ENCODE data around the gene SMARCA4.

Gene SMARCA4

GRCh38 chr19:10971107-10971726 is 10.4 kb downstream of the SMARCA4 start:
- no peak for TF ChIP-seq CTCF (IDR thresholded peaks at IDR 0.05; ENCODE audit: insufficient read depth, low read length, poor library complexity, severe bottlenecking)
- Histone ChIP-seq H3K4me3 (replicated peaks; ENCODE audit: low read depth, low read length) (no peak overlapping the region), H3K27me3 (replicated peaks; ENCODE audit: control insufficient read depth, insufficient read depth, low read length) (no peaks in the 10 kb centered on the region), H3K36me3 (ENCODE audit: control insufficient read depth, insufficient read depth, low read length) (no peaks in the 10 kb centered on the region; the same call in none of the 2 replicates)
- no peak for DNase-seq (ENCODE audit: extremely low read depth, insufficient read length)

DNA sequence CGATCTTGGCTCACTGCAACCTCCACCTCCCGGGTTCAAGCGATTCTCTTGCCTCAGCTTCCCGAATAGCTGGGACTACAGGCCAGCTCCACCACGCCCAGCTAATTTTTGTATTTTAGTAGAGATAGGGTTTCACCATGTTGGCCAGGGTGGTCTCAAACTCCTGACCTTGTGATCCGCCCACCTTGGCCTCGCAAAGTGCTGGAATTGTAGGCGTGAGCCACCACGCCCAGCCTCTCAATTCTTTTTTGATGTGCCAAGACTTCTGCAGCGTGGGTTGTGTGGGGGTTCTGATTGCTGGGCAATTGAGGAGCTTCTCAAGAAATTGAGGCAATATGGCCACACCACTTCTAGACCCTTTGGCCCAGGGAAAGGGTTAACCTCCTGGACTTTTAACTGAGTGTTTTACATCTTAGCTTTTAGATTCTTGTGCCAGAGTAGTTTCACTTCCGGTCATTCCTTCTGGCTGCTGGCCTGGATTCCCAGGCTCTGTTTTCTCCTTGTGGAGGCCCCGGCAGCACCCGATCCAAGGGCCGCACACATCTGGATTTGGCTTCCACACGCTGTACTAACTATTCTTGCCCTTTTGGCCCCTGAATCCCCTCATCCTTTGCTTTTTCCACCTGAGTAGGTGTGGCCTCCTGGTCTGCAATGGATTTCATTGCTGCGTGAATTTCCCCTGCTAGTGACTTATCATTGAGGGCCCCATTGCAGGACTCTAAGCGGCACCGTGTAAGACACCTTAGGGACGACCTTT is 14.7 kb downstream of the SMARCA4 start:
- Histone ChIP-seq H3K36me3 (ENCODE audit: control insufficient read depth, insufficient read depth, low read length) (no peaks in the 10 kb centered on the region; the same call in none of the 2 replicates), H3K27me3 (replicated peaks; ENCODE audit: control insufficient read depth, insufficient read depth, low read length) (no peaks in the 10 kb centered on the region), H3K4me3 (replicated peaks; ENCODE audit: low read depth, low read length) (no peak overlapping the region)
- DNase-seq (ENCODE audit: extremely low read depth, insufficient read length) = no peak
- no peak for TF ChIP-seq CTCF (IDR thresholded peaks at IDR 0.05; ENCODE audit: insufficient read depth, low read length, poor library complexity, severe bottlenecking)

DNA sequence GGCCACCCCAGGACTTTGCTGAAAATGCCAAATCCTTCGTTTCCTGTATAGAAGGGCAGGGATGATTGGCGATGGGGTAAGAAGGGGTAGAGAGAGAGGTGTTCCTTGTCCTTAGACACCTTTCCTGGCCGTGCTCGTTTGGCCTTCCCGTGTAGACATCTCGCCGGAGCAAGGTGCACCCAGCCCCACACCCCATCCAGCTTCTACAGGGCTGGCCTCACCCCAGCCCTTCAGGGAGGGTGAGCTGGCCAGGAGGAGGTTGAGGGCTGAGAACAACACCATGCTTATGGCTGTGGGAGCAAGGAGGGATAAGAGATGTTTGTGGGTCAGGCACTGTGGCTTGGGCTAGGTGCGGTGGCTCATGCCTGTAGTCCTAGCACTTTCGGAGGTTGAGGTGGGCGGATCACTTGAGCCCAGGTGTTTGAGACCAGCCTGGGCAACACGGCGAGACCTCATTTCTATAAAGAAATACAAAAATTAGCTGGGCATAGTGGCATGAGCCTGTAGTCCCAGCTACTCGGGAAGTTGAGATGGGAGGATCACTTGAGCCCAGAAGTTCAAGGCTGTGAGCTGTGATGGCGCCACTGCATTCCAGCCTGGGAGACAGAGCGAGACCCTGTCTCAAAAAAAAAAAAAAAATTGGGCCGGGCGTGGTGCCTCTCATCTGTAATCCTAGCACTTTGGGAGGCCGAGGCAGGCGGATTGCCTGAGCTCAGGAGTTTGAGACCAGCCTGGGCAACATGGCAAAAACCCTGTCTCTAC is 15.5 kb downstream of the SMARCA4 start:
- H3K4me3 ChIP-seq (replicated peaks; ENCODE audit: low read depth, low read length) = no peak overlapping the region
- DNase-seq (ENCODE audit: extremely low read depth, insufficient read length) = no peak
- H3K36me3 ChIP-seq (ENCODE audit: control insufficient read depth, insufficient read depth, low read length) = no peaks in the 10 kb centered on the region; the same call in none of the 2 replicates
- no peak for TF ChIP-seq CTCF (IDR thresholded peaks at IDR 0.05; ENCODE audit: insufficient read depth, low read length, poor library complexity, severe bottlenecking)
- no peaks in the 10 kb centered on the region for H3K27me3 ChIP-seq (replicated peaks; ENCODE audit: control insufficient read depth, insufficient read depth, low read length)

DNA sequence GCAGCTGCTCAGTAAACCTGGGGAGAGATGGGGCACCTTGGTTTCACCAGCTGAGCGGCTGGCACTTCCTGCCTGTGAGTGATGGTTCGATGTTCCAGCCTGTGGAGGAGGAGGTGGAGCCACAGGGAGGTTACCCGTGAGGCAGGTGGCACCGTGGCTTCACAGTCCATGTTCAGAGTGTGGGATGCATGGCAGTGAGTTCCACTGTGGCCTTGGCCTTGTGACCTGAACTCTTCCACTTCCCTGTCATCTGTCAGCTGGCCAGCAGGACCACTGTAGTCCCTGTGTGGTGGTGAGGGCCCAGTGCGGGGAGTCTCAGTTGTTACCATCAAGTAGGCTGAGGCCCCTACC is 16.9 kb downstream of the SMARCA4 start:
- Histone ChIP-seq H3K27me3 (replicated peaks; ENCODE audit: control insufficient read depth, insufficient read depth, low read length) (no peaks in the 10 kb centered on the region), H3K36me3 (ENCODE audit: control insufficient read depth, insufficient read depth, low read length) (no peaks in the 10 kb centered on the region; the same call in none of the 2 replicates), H3K4me3 (replicated peaks; ENCODE audit: low read depth, low read length) (no peak overlapping the region)
- no peak for DNase-seq (ENCODE audit: extremely low read depth, insufficient read length)
- no peak for TF ChIP-seq CTCF (IDR thresholded peaks at IDR 0.05; ENCODE audit: insufficient read depth, low read length, poor library complexity, severe bottlenecking)

DNA sequence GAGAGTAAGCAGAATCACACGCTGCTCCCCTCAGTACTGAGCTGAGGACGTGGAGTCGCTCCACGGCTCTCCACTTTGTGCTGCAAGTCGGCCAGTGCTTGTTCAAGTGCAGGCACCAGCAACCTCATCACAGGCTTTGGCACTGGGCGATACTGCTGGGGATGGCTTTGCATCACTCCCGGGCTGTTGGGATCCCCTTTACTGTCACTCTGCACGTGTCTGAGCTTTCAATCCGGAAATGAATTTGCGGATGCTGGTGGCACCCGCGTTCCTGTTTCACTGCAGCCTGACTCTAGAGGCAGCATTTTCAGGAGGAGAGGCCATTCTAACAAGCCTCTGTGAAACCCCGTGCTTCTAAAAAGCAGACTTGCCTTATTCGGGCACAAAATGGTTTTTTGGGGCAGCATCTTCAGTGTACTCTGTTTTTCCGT is 19.1 kb downstream of the SMARCA4 start:
- Histone ChIP-seq H3K4me3 (replicated peaks; ENCODE audit: low read depth, low read length) (no peak overlapping the region), H3K36me3 (ENCODE audit: control insufficient read depth, insufficient read depth, low read length) (peaks cover 5% of the 10 kb centered on the region), H3K27me3 (replicated peaks; ENCODE audit: control insufficient read depth, insufficient read depth, low read length) (no peaks in the 10 kb centered on the region)
- TF ChIP-seq CTCF (IDR thresholded peaks at IDR 0.05; ENCODE audit: insufficient read depth, low read length, poor library complexity, severe bottlenecking) = no peak
- no peak for DNase-seq (ENCODE audit: extremely low read depth, insufficient read length)
